GM23338 (cell line): ENCODE results near the gene FHL2. TPM values are rescaled to one million over a fixed set of nuclear protein-coding genes. Genes with fewer than 3 reads are reported as not detected.

Source experiments
- ATAC-seq: fragments of 200-7000 bp; cut with Tn5 transposase; 3 replicates; pipeline ENCODE4 v1.9.1; 2020
- DNase-seq: peaks from one replicate; pipeline ENCODE4 v3.0.0-alpha.2; 2015; ENCODE audit warnings: low spot score
- H2AFZ ChIP-seq: fragments of 200-600 bp; sonication (generic); 2 replicates; pipeline ENCODE4 v1.8.0; 2016; ENCODE audit warnings: antibody characterized with exemption, mild to moderate bottlenecking, moderate library complexity
- H3F3A ChIP-seq: fragments of 200-600 bp; sonication (generic); replicated peaks from 2 replicates; pipeline ENCODE4 v1.8.0; 2017; ENCODE audit warnings: antibody characterized with exemption, mixed run types, low read depth
- H3K27ac ChIP-seq: fragments of 200-600 bp; sonication (generic); 2 replicates; pipeline ENCODE4 v1.6.1; 2016; ENCODE audit warnings: low read depth
- H3K27me3 ChIP-seq: fragments of 200-600 bp; sonication (generic); 2 replicates; pipeline ENCODE4 v1.8.0; 2016; ENCODE audit warnings: mild to moderate bottlenecking, mixed run types, moderate library complexity; ENCODE audit not compliant: insufficient read depth
- H3K36me3 ChIP-seq: fragments of 200-600 bp; sonication (generic); 2 replicates; pipeline ENCODE4 v1.8.0; 2016; ENCODE audit warnings: mild to moderate bottlenecking; ENCODE audit not compliant: insufficient read depth
- H3K4me1 ChIP-seq: fragments of 200-600 bp; sonication (generic); 2 replicates; pipeline ENCODE4 v1.8.0; 2016; ENCODE audit warnings: mild to moderate bottlenecking, moderate library complexity; ENCODE audit not compliant: insufficient read depth
- H3K4me2 ChIP-seq: fragments of 200-600 bp; sonication (generic); 2 replicates; pipeline ENCODE4 v1.7.1; 2017; ENCODE audit warnings: mixed run types
- H3K4me3 ChIP-seq: fragments of 200-600 bp; sonication (generic); 2 replicates; pipeline ENCODE4 v1.6.1; 2016; ENCODE audit warnings: mixed run types
- H3K79me2 ChIP-seq: fragments of 200-600 bp; sonication (generic); replicated peaks from 2 replicates; pipeline ENCODE4 v1.8.0; 2017; ENCODE audit warnings: mild to moderate bottlenecking; ENCODE audit not compliant: insufficient read depth
- H3K9me2 ChIP-seq: fragments of 200-600 bp; sonication (generic); 2 replicates; pipeline ENCODE4 v1.8.0; 2017; ENCODE audit not compliant: insufficient read depth
- H4K20me1 ChIP-seq: fragments of 200-600 bp; sonication (generic); replicated peaks from 2 replicates; pipeline ENCODE4 v1.8.0; 2017; ENCODE audit warnings: mild to moderate bottlenecking; ENCODE audit not compliant: insufficient read depth
- H3K27ac Mint-ChIP-seq: 2 replicates; pipeline ENCODE4 v1.8.0; 2020; ENCODE audit warnings: inconsistent platforms, mild to moderate bottlenecking, moderate library complexity, mixed read lengths
- H3K27me3 Mint-ChIP-seq: 3 replicates; pipeline ENCODE4 v1.8.0; 2022; ENCODE audit warnings: low read depth, mild to moderate bottlenecking, moderate library complexity, mixed read lengths, inconsistent platforms; ENCODE audit not compliant: insufficient read depth, poor library complexity
- H3K36me3 Mint-ChIP-seq: 3 replicates; pipeline ENCODE4 v1.8.0; 2021; ENCODE audit warnings: low read depth, mild to moderate bottlenecking, inconsistent platforms, moderate library complexity, mixed read lengths
- H3K4me1 Mint-ChIP-seq: 3 replicates; pipeline ENCODE4 v1.8.0; 2020; ENCODE audit warnings: mild to moderate bottlenecking, inconsistent platforms, mixed read lengths
- H3K4me3 Mint-ChIP-seq: 3 replicates; pipeline ENCODE4 v1.8.0; 2021; ENCODE audit warnings: moderate library complexity, mild to moderate bottlenecking, inconsistent platforms, mixed read lengths
- H3K9me3 Mint-ChIP-seq: 3 replicates; pipeline ENCODE4 v1.8.0; 2020; ENCODE audit warnings: moderate library complexity, mild to moderate bottlenecking, inconsistent platforms, mixed read lengths
- CREB1 ChIP-seq: fragments of 250-450 bp; sonication (Bioruptor Pico); IDR thresholded peaks from 2 replicates; pipeline ENCODE4 v1.5.0; 2020; ENCODE audit warnings: low read depth, mild to moderate bottlenecking, moderate library complexity
- CTCF ChIP-seq, 2 experiments: fragments of 200-600 bp in 1 of 2; sonication (generic) in 1 of 2; conservative IDR thresholded peaks; 2 replicates each; pipeline versions ENCODE4 v1.5.1 to v1.6.1; 2016 to 2017; ENCODE audit warnings: antibody characterized with exemption in 2 of 2, low read depth in 2 of 2, mild to moderate bottlenecking in 2 of 2, moderate library complexity in 1 of 2
- ETS1 ChIP-seq: IDR thresholded peaks from 2 replicates; pipeline ENCODE4 v1.6.1; 2016; ENCODE audit warnings: antibody characterized with exemption
- EZH2 ChIP-seq: fragments of 200-600 bp; sonication (generic); IDR thresholded peaks from one replicate; pipeline ENCODE4 v1.8.0; 2017; ENCODE audit warnings: antibody characterized with exemption, mild to moderate bottlenecking, low read depth; ENCODE audit not compliant: unreplicated experiment
- EZH2phosphoT487 ChIP-seq: fragments of 200-600 bp; sonication (generic); IDR thresholded peaks from one replicate; pipeline ENCODE4 v1.8.1; 2018; ENCODE audit warnings: antibody characterized with exemption; ENCODE audit not compliant: unreplicated experiment
- JUNB ChIP-seq: IDR thresholded peaks from one replicate; pipeline ENCODE4 v1.6.1; 2016; ENCODE audit warnings: antibody characterized with exemption; ENCODE audit not compliant: unreplicated experiment
- NANOG ChIP-seq: IDR thresholded peaks from 2 replicates; pipeline ENCODE4 v1.6.1; 2016; ENCODE audit warnings: antibody characterized with exemption, borderline replicate concordance
- POLR2AphosphoS5 ChIP-seq: IDR thresholded peaks from 2 replicates; pipeline ENCODE4 v1.6.1; 2016; ENCODE audit warnings: antibody characterized with exemption, low read depth
- REST ChIP-seq: IDR thresholded peaks from one replicate; pipeline ENCODE4 v1.6.1; 2018; ENCODE audit warnings: antibody characterized with exemption; ENCODE audit not compliant: unreplicated experiment
- STAT1 ChIP-seq: IDR thresholded peaks from one replicate; pipeline ENCODE4 v1.6.1; 2016; ENCODE audit warnings: antibody characterized with exemption; ENCODE audit not compliant: unreplicated experiment
- ZNF114 ChIP-seq: fragments of 250-450 bp; sonication (Bioruptor Pico); IDR thresholded peaks from 2 replicates; pipeline ENCODE4 v1.5.0; 2020; ENCODE audit warnings: mild to moderate bottlenecking, moderate library complexity
- ZNF331 ChIP-seq: fragments of 250-450 bp; sonication (Bioruptor Pico); IDR thresholded peaks from 2 replicates; pipeline ENCODE4 v1.5.0; 2020; ENCODE audit warnings: low read depth, mild to moderate bottlenecking, moderate library complexity
- ZNF462 ChIP-seq: fragments of 250-450 bp; sonication (Bioruptor Pico); IDR thresholded peaks from 2 replicates; pipeline ENCODE4 v1.5.0; 2020; ENCODE audit warnings: mild to moderate bottlenecking, moderate library complexity
- polyA plus RNA-seq: library from polyadenylated mRNA; unstranded; fragments of >200 nt; fragmentation: Nextera tagmentation; extraction: Ambion mirVana; gene quantifications from 2 replicates; pipeline ENCODE4 v1.2.1, GENCODE V29; 2016
- total RNA-seq: library from RNA; depleted of rRNA; stranded (reverse); fragments of >200 nt; shearing (Covaris generic); gene quantifications from 2 replicates; pipeline ENCODE4 v1.2.3, GENCODE V29; 2014

FHL2 gene
- total and polyA plus RNA-seq, 2 experiments from 2014 or later = 29.0 to 30.9 TPM

- H3K36me3 Mint-ChIP-seq = peaks cover 8% of the 10 kb centered on the region; the same call in 2 of the 3 replicates
- no peak for TF ChIP-seq ZNF462 (CRISPR knock-in tag)
- TF ChIP-seq EZH2 = no peak
- no peak for TF ChIP-seq CTCF (conservative IDR thresholded peaks at IDR 0.05; ENCODE audit: low read depth in 2 of 2)
- no peak for TF ChIP-seq ZNF114 (CRISPR knock-in tag)
- TF ChIP-seq EZH2phosphoT487 = no peak
- no peak for TF ChIP-seq REST
- no peak for TF ChIP-seq ZNF331 (CRISPR knock-in tag)
- TF ChIP-seq STAT1 = no peak
- no peak for TF ChIP-seq NANOG
- no peak for TF ChIP-seq POLR2AphosphoS5
- no peak for TF ChIP-seq JUNB
- TF ChIP-seq CREB1 (CRISPR knock-in tag) = no peak
- TF ChIP-seq ETS1 = no peak
- no peak overlapping the region for H3K4me3 Mint-ChIP-seq
- no peak overlapping the region for H3K27ac ChIP-seq
- H3K36me3 ChIP-seq = no peaks in the 10 kb centered on the region
- no peak overlapping the region for H3K4me3 ChIP-seq
- H3K4me1 ChIP-seq = peaks cover 7% of the 10 kb centered on the region
- DNase-seq = no peak
- H3K4me2 ChIP-seq = no peak overlapping the region
- no peak for ATAC-seq
- no peaks in the 10 kb centered on the region for H3K27me3 ChIP-seq
- H3K27me3 Mint-ChIP-seq = no peaks in the 10 kb centered on the region
- no peaks in the 10 kb centered on the region for H3K9me2 ChIP-seq
- H3K4me1 Mint-ChIP-seq = peaks cover 18% of the 10 kb centered on the region
- H3K27ac Mint-ChIP-seq = peak overlapping the region; percentile 19; the same call in 1 of the 2 replicates
- peaks cover 88% of the 10 kb centered on the region for H3K79me2 ChIP-seq
- H3K9me3 Mint-ChIP-seq = no peaks in the 10 kb centered on the region
- no peak overlapping the region for H2AFZ ChIP-seq
- H3F3A ChIP-seq = no peaks in the 10 kb centered on the region
- peaks cover 8% of the 10 kb centered on the region; the same call in 1 of the 2 replicates for H4K20me1 ChIP-seq
Observed at GRCh38 chr2:105323111-105323510, 75.7 kb downstream of the FHL2 start.
